GM18867 (cell line): ENCODE results near the gene PPP2R2B.

Experiments used
- ATAC-seq: cut with Tn5 transposase; IDR thresholded peaks from one replicate; pipeline ENCODE4 v1.9.1; 2021; ENCODE audit warnings: mild to moderate bottlenecking, moderate library complexity; ENCODE audit not compliant: unreplicated experiment

PPP2R2B gene

GRCh38 chr5:146789712-146790653, 88.6 kb downstream of the PPP2R2B start:
- ATAC-seq = no peak

GRCh38 chr5:146788898-146789297, 89.7 kb downstream of the PPP2R2B start:
- no peak for ATAC-seq

GRCh38 chr5:146785065-146785464, 93.5 kb downstream of the PPP2R2B start:
- ATAC-seq = no peak

GRCh38 chr5:146781157-146781556, 97.4 kb downstream of the PPP2R2B start:
- no peak for ATAC-seq

- ATAC-seq = no peak
Measured at GRCh38 chr5:146779211-146779869, 99.2 kb downstream of the PPP2R2B start.

GRCh38 chr5:146778795-146779194, 99.8 kb downstream of the PPP2R2B start:
- ATAC-seq = no peak

GRCh38 chr5:146778261-146778660, 100.3 kb downstream of the PPP2R2B start:
- ATAC-seq = no peak

- ATAC-seq = no peak
Measured at GRCh38 chr5:146772881-146773466, 105.6 kb downstream of the PPP2R2B start.

GRCh38 chr5:146770980-146771379, 107.6 kb downstream of the PPP2R2B start:
- ATAC-seq = no peak

- ATAC-seq = no peak
Measured at GRCh38 chr5:146770546-146770945, 108.0 kb downstream of the PPP2R2B start.

- ATAC-seq = no peak
Measured at GRCh38 chr5:146767534-146767933, 111.0 kb downstream of the PPP2R2B start.

- ATAC-seq = no peak
Measured at GRCh38 chr5:146766013-146766412, 112.5 kb downstream of the PPP2R2B start.

GRCh38 chr5:146765089-146765832, 113.3 kb downstream of the PPP2R2B start:
- no peak for ATAC-seq

GRCh38 chr5:146762830-146763229, 115.7 kb downstream of the PPP2R2B start:
- ATAC-seq = no peak

- no peak for ATAC-seq
Measured at GRCh38 chr5:146761811-146762210, 116.7 kb downstream of the PPP2R2B start.

GRCh38 chr5:146758938-146759337, 119.6 kb downstream of the PPP2R2B start:
- no peak for ATAC-seq

GRCh38 chr5:146758076-146758475, 120.5 kb downstream of the PPP2R2B start:
- no peak for ATAC-seq

GRCh38 chr5:146756546-146756945, 122.0 kb downstream of the PPP2R2B start:
- no peak for ATAC-seq

GRCh38 chr5:146755793-146756192, 122.8 kb downstream of the PPP2R2B start:
- no peak for ATAC-seq

- ATAC-seq = no peak
Measured at GRCh38 chr5:146754621-146755020, 123.9 kb downstream of the PPP2R2B start.

- ATAC-seq = no peak
Measured at GRCh38 chr5:146753641-146754040, 124.9 kb downstream of the PPP2R2B start.
